Bronchial epithelial cell (primary cell): Measurements from ENCODE around the gene ANKRD39. TPM values are rescaled to one million over a fixed set of nuclear protein-coding genes. Genes with fewer than 3 reads are reported as not detected.

ENCODE experiments used
- DNase-seq: peaks from one replicate; pipeline ENCODE4 v3.0.0-alpha.2; 2010; ENCODE audit warnings: low read depth
- FAIRE-seq: peaks from 2 replicates; lab custom pipeline; 2011; peaks lifted over from hg19 to GRCh38; lab: Jason Lieb, UNC
- H3K27me3 ChIP-seq: 2 replicates; pipeline ENCODE4 v1.5.1; 2011; ENCODE audit warnings: low read length; ENCODE audit not compliant: control insufficient read depth, insufficient read depth
- H3K36me3 ChIP-seq: 2 replicates; pipeline ENCODE4 v1.5.1; 2011; ENCODE audit warnings: low read length; ENCODE audit not compliant: control insufficient read depth, insufficient read depth
- H3K4me3 ChIP-seq: 2 replicates; pipeline ENCODE4 v1.5.1; 2011; ENCODE audit warnings: mild to moderate bottlenecking, low read depth, low read length, control low read depth
- total RNA-seq: library from RNA; depleted of rRNA; stranded (reverse); fragments of >200 nt; gene quantifications from 2 replicates; pipeline ENCODE4 v1.2.1, GENCODE V29; 2014
- TF ChIP-seq, protein P1 (sequence below): IDR thresholded peaks from 2 replicates; pipeline ENCODE4 v1.5.1; 2011; ENCODE audit warnings: mild to moderate bottlenecking, moderate library complexity, low read length, control low read depth, inconsistent platforms; ENCODE audit not compliant: insufficient read depth, severe bottlenecking

ANKRD39 gene
- total RNA-seq, 1 donor from 2014 or later, result 8.2 TPM

DNA sequence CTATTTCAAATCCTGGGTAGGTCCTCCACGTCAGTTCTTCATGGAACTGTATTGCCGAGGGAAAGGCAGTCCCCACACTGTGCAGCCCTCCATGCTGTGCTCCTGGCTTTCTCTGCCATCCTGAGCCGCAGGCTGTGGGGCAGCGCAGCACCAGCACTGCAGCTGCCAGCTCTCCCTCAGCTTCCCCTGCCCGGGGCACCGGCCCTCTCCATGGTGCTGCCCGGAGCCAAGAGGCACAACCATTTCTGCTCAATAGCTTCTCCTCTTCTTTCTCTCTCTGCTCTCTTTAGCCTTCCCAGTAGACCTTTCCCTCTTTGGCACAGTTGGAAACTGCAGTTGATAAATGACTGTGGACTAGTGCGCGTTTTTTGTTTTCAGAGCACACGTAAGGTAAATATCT is 26.1 kb downstream of the ANKRD39 start:
- FAIRE-seq (no peak), DNase-seq (no peak)
- Histone ChIP-seq H3K4me3 (no peak overlapping the region), H3K27me3 (no peaks in the 10 kb centered on the region), H3K36me3 (peaks cover 17% of the 10 kb centered on the region)
- TF ChIP-seq, protein P1, sequence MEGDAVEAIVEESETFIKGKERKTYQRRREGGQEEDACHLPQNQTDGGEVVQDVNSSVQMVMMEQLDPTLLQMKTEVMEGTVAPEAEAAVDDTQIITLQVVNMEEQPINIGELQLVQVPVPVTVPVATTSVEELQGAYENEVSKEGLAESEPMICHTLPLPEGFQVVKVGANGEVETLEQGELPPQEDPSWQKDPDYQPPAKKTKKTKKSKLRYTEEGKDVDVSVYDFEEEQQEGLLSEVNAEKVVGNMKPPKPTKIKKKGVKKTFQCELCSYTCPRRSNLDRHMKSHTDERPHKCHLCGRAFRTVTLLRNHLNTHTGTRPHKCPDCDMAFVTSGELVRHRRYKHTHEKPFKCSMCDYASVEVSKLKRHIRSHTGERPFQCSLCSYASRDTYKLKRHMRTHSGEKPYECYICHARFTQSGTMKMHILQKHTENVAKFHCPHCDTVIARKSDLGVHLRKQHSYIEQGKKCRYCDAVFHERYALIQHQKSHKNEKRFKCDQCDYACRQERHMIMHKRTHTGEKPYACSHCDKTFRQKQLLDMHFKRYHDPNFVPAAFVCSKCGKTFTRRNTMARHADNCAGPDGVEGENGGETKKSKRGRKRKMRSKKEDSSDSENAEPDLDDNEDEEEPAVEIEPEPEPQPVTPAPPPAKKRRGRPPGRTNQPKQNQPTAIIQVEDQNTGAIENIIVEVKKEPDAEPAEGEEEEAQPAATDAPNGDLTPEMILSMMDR, result no peak

DNA sequence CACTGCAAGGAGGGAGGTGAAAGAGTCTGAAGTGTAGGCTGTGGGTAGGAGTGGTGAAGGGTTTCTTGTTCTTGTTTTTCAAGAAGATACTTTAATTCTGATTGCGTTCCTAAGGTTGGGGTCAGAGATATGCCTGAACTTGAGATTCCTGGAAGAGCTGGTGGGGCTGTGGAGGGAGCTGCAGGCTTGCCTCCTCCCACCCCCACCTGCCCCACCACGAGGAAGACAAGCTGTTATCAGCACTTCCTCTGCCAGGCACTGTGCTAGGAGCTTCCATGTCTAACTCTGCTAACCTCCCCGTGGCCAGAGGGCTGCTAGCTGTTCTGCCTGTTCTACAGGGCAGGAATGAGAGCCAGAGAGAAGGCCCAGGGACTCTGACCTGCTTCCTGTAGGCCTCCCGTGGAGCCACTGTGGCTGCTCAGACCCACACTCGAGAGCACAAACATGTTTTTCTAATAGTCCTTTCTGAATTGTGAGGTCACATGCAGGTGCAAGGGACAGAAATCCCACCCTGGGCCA is 27.7 kb downstream of the ANKRD39 start:
- FAIRE-seq, result no peak
- TF ChIP-seq, protein P1, result no peak
- peaks cover 17% of the 10 kb centered on the region for H3K36me3 ChIP-seq
- no peak for DNase-seq
- H3K27me3 ChIP-seq, result no peaks in the 10 kb centered on the region
- H3K4me3 ChIP-seq, result no peak overlapping the region

DNA sequence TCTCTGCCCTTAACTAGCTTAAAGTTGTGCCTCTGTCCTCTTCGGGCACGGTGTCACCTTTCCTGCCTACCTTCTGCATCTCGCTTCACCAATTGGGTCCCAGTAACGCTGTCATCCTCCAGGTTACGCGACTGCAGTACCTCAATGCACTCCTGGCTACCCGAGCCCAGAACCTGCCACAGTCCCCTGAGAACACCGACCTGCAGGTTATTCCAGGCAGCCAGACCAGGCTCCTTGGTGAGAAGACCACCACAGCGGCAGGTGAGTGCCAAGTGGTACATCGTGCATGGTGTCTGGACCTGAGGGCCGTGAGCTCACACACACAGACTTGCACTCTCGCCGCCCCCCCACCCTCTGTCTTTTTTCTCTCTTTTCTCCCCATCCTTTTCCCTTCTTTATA is 28.9 kb downstream of the ANKRD39 start:
- TF ChIP-seq, protein P1, result no peak
- no peak overlapping the region for H3K4me3 ChIP-seq
- FAIRE-seq (no peak), DNase-seq (no peak)
- H3K36me3 ChIP-seq, result peaks cover 17% of the 10 kb centered on the region
- H3K27me3 ChIP-seq, result no peaks in the 10 kb centered on the region

DNA sequence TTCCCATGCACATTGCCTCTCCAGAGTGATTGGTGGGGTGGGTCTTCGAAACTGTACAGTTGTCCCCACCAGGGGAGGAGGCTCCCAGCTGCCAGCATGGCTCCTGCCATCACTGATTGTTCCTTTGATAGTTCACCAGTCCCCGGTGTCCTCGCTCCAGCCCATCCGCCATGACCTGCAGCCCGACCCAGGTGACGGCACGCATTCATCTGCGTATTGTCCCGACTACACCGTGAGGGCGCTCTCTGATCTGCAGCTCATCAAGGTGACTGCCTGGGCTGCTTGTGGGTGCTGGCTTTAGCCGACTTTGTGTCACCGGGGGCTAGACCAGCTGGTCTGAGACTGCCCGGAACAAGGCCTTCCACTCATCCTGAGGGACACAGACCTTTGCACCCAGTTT is 29.4 kb downstream of the ANKRD39 start:
- DNase-seq (no peak), FAIRE-seq (no peak)
- Histone ChIP-seq H3K4me3 (no peak overlapping the region), H3K36me3 (peaks cover 17% of the 10 kb centered on the region), H3K27me3 (no peaks in the 10 kb centered on the region)
- TF ChIP-seq, protein P1, result no peak

DNA sequence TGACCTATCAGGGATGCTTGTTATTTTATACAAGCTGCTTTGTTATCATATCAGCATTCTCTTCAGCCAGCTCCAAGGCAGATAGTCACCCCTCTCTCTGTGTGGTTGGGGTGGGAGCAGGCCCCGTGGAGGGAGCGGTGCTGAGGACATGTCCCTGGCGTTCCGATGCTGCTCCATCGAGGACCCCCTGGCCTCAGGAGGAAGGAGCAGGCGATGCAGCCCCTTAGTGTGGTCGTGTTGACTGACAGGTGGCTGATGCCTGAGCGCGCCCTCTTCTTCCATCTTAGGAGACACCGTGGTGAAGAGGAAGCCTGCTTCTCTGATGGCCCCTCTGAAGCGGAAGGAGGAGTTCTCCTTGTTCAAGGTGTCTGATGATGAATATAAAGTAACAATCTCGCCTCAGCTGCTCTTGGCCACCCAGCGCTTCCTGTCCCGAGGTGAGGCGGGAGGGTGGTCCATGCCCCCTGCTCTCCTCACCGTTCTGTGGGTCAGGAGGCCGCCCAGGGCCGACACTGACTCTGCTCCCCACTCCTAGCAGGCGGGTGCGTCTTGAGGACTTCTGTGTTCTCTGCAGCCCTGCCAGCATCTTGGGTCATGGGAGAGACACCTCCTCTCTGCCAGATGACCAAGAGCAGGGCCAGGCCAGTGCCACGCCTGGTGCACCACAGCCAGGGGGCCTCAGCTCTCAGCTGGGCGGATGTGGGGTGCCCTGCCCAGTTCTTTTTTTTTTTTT is 31.1 kb downstream of the ANKRD39 start:
- no peak overlapping the region for H3K4me3 ChIP-seq
- TF ChIP-seq, protein P1, result no peak
- no peak for DNase-seq
- no peak for FAIRE-seq
- H3K36me3 ChIP-seq, result peaks cover 16% of the 10 kb centered on the region
- H3K27me3 ChIP-seq, result no peaks in the 10 kb centered on the region
